Stimulated activated CD8-positive, alpha-beta memory T cell treated with anti-CD3 and anti-CD28 coated beads, Interleukin-12 subunit alpha, Interleukin-12 subunit beta, amount 100 ng/mL, for 4 hours (primary cell): Measurements from ENCODE around the gene MED12L.

Source experiments
- DNase-seq: peaks from one replicate; pipeline ENCODE4 v3.0.0-alpha.2; 2020; ENCODE audit warnings: low read depth

Gene MED12L

GRCh38 chr3:151086484-151087456, 1.3 kb downstream of the MED12L start:
- DNase-seq: peak; percentile 43

GRCh38 chr3:151087648-151088047, 2.2 kb downstream of the MED12L start:
- DNase-seq: no peak

GRCh38 chr3:151091685-151092345, 6.4 kb downstream of the MED12L start:
- no peak for DNase-seq

GRCh38 chr3:151093148-151093547, 7.7 kb downstream of the MED12L start:
- DNase-seq: no peak

GRCh38 chr3:151093905-151094304, 8.4 kb downstream of the MED12L start:
- DNase-seq: no peak

GRCh38 chr3:151096716-151097115, 11.3 kb downstream of the MED12L start:
- no peak for DNase-seq

- no peak for DNase-seq
Measured at GRCh38 chr3:151100076-151100475, 14.6 kb downstream of the MED12L start.

GRCh38 chr3:151101270-151101969, 16.0 kb downstream of the MED12L start:
- DNase-seq: no peak

- DNase-seq: no peak
Measured at GRCh38 chr3:151106311-151106710, 20.8 kb downstream of the MED12L start.

- no peak for DNase-seq
Measured at GRCh38 chr3:151107177-151107576, 21.7 kb downstream of the MED12L start.

- no peak for DNase-seq
Measured at GRCh38 chr3:151107701-151108100, 22.2 kb downstream of the MED12L start.

- no peak for DNase-seq
Measured at GRCh38 chr3:151109286-151109800, 23.9 kb downstream of the MED12L start.

- DNase-seq: no peak
Measured at GRCh38 chr3:151112731-151113130, 27.3 kb downstream of the MED12L start.

GRCh38 chr3:151113343-151113742, 27.9 kb downstream of the MED12L start:
- DNase-seq: no peak

- no peak for DNase-seq
Measured at GRCh38 chr3:151117047-151117446, 31.6 kb downstream of the MED12L start.

- no peak for DNase-seq
Measured at GRCh38 chr3:151119188-151119587, 33.7 kb downstream of the MED12L start.

- DNase-seq: no peak
Measured at GRCh38 chr3:151120409-151120808, 34.9 kb downstream of the MED12L start.

- DNase-seq: no peak
Measured at GRCh38 chr3:151121016-151121415, 35.6 kb downstream of the MED12L start.

GRCh38 chr3:151123827-151124226, 38.4 kb downstream of the MED12L start:
- DNase-seq: no peak

- no peak for DNase-seq
Measured at GRCh38 chr3:151124476-151124875, 39.0 kb downstream of the MED12L start.

GRCh38 chr3:151130428-151130827, 45.0 kb downstream of the MED12L start:
- DNase-seq: no peak

- no peak for DNase-seq
Measured at GRCh38 chr3:151133175-151133574, 47.7 kb downstream of the MED12L start.
